ENCODE measurements around the gene PIN4.
"Not testable (repeated sequence)": the region's sequence is repeated elsewhere in the genome, so short reads cannot be mapped to it uniquely, and the experiment has no call there.

PIN4 gene

GRCh38 chrX:72202792-72203401 lies 21.3 kb downstream of the PIN4 start:
- no peak for DNase-seq (ENCODE audit: low read depth)

- DNase-seq (ENCODE audit: low read depth), result no peak
Observed at GRCh38 chrX:72203421-72203820, 21.9 kb downstream of the PIN4 start.

GRCh38 chrX:72205706-72206105 lies 24.1 kb downstream of the PIN4 start:
- DNase-seq (ENCODE audit: low read depth), result no peak

- DNase-seq (ENCODE audit: low read depth), result no peak
Observed at GRCh38 chrX:72207366-72207765, 25.8 kb downstream of the PIN4 start.

- DNase-seq (ENCODE audit: low read depth), result no peak
Observed at GRCh38 chrX:72208126-72208800, 26.7 kb downstream of the PIN4 start.

- no peak for DNase-seq (ENCODE audit: low read depth)
Observed at GRCh38 chrX:72216973-72217372, 35.4 kb downstream of the PIN4 start.

- DNase-seq (ENCODE audit: low read depth), result not testable (repeated sequence)
Observed at GRCh38 chrX:72220375-72220774, 38.8 kb downstream of the PIN4 start.

DNA sequence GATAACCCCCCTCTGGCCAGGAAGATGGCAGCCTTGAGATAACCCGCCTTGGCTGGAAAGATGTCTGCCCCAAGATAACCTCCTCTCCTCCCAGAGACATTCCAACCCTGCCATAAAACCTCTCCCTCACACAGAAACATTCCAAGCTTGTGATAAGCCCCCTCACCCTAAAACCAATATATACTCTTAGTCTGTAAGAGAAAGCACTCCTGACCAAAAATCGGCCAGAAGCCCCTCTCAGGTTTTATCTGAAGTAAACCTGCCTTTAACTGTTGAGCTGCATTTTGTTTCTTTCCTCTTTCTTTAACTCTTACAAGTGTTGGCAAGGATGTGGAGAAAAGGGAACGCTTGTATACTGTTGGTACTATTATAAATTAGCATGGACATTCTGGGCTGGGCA lies 48.7 kb downstream of the PIN4 start:
- no peak for DNase-seq (ENCODE audit: low read depth)

DNA sequence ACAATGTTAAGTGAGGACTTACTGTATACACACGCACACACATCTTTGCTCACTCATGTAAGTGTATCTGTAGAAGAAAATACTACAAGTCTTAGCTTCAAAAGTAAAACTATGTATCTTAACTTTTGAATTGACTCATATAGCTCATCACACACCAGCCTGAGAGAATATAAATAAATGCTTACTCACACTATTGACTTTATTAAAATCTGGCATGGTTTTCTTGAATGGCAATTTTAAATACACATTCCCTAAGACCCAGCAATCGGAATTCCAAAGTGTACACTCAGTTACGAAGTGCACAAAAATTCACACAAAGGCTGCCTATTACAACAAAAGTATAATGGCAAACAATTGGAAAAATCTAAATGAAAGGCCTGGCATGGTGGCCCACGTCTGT lies 55.3 kb downstream of the PIN4 start:
- no peak for DNase-seq (ENCODE audit: low read depth)

DNA sequence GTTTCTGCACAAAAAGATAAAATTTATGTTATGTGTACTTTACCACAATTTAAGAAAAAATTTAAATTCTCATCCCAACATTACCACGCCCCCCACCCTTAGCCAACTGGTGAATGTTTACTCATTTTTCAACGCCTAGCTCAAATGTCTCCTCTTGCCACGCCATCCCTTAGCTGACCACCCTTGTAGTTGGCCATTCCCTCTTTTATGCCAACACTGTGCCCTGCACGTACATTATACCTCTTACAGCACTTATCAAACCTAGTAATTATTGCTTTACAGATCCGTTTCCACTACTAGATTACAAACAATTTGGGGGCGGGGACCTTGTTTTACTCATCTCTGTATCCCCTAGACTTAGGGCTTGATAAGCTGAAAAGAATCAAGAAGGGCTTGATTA lies 56.6 kb downstream of the PIN4 start:
- no peak for DNase-seq (ENCODE audit: low read depth)

DNA sequence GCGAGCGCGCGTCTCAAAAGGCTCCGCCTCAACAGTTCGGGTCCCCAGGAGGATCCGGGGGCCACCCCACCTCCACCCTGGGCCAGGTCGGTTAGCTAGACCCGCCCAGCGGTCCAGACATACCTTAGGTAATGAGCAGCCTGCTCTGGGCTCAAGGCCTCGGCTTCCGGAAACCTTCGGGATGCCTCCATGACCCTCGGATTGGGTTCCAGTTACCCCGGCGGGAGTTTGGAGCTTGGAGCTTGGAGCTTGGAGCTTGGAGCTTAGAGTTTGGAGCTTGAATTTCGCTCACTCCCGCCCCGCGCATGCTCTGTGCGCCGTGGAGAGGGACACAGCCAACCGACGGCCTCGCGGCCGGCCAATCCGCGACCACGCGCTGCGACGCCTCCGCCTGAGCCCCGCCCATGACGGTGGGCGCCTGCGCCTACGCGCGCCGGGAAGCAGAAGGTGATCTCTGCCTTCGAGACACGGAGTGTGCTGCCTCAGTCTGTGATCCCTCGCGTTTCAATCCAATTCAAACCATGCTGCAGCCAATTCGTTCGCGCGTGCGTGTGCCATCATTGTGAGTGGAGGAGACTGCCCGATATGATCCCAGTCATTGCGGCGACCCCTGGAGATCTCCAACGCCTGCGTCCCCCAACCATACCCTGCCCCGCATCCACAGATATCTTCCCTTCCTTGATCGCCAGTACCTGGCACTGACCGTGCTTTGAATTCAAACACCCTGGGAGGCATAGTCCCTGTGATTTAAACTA lies 57.3 kb downstream of the PIN4 start, which contains the start of gene ERCC6L:
Gene ERCC6L (minus strand): TSS at position 307 of the 755 bp plus-strand sequence. CDS start 116 bp downstream, at position 191.
- DNase-seq (ENCODE audit: low read depth), result peak; percentile 57

DNA sequence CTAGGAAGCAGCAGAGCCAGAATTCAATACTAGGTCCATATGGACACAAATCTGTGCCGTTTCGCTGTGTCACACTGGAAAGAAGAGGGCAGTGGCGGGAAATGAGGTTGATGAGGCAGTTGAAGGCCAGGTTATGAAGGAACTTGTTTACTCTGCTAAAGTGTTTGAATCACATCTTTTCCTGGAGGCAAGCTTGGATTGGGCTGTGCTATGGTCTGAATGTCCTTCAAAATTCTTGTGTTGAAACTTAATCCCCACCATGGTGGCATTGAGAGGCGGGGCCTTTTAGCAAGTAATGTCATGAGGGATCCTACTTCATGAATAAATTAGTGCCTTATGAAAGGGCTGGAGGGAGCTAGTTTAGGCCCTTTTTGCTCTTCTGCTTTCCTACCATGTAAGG lies 59.4 kb downstream of the PIN4 start:
- DNase-seq (ENCODE audit: low read depth), result no peak

GRCh38 chrX:72243472-72243871 lies 61.9 kb downstream of the PIN4 start:
- DNase-seq (ENCODE audit: low read depth), result no peak

- DNase-seq (ENCODE audit: low read depth), result peak; percentile 30
Observed at GRCh38 chrX:72245461-72246089, 64.0 kb downstream of the PIN4 start.

- DNase-seq (ENCODE audit: low read depth), result no peak
Observed at GRCh38 chrX:72247206-72247942, 65.8 kb downstream of the PIN4 start.

Measured in stimulated activated CD8-positive, alpha-beta memory T cell treated with anti-CD3 and anti-CD28 coated beads, Interleukin-15, amount 100 ng/mL, for 1 hour (primary cell).